GM12878 (cell line): ENCODE data around the gene ANKRD13C. TPM values are rescaled to one million over a fixed set of nuclear protein-coding genes. Genes with fewer than 3 reads are reported as not detected.
A peak's percentile ranks its signal among the peaks of the same experiment; 100 is the strongest.

Experiments
- ATAC-seq: fragments of 200-7000 bp; cut with Tn5 transposase; 3 replicates; pipeline ENCODE4 v1.9.1; 2020; ENCODE audit warnings: mild to moderate bottlenecking, moderate library complexity
- BruUV-seq: library from RNA; stranded (reverse); fragments of 400-500 nt; replicated peaks from 2 replicates; lab custom pipeline; 2021; lab: Mats Ljungman, UMichigan
- CTCF ChIA-PET: fragments of 300-600 bp; sonication (Branson Sonifier 250); formaldehyde crosslinking; extraction: SDS; loops from one replicate; lab custom pipeline; 2021; ENCODE audit warnings: inconsistent platforms; lab: Yijun Ruan, JAX
- POLR2A ChIA-PET: fragments of 350-600 bp; formaldehyde crosslinking; extraction: SDS; loops from one replicate; lab custom pipeline; 2021; ENCODE audit warnings: inconsistent platforms; lab: Charles Lee
- RAD21 ChIA-PET: fragments of 300-600 bp; sonication (Branson Sonifier 250); formaldehyde crosslinking; loops from one replicate; lab custom pipeline; 2023; ENCODE audit warnings: antibody characterized with exemption; ENCODE audit not compliant: unreplicated experiment; lab: Charles Lee
- SMC1A ChIA-PET: fragments of 300-600 bp; sonication (Branson Sonifier 250); formaldehyde crosslinking; loops from one replicate; lab custom pipeline; 2023; ENCODE audit not compliant: unreplicated experiment, uncharacterized antibody; lab: Charles Lee
- DNase-seq: peaks from one replicate; pipeline ENCODE4 v3.0.0-alpha.2; 2011; ENCODE audit warnings: low read depth, low spot score
- FAIRE-seq: peaks from 3 replicates; lab custom pipeline; 2011; peaks lifted over from hg19 to GRCh38; lab: Jason Lieb, UNC
- H2AFZ ChIP-seq: 2 replicates; pipeline ENCODE4 v1.6.0; 2011; ENCODE audit warnings: low read depth, low read length, control low read depth; ENCODE audit not compliant: control insufficient read depth
- H3K27ac ChIP-seq: 2 replicates; pipeline ENCODE4 v1.5.1; 2011; ENCODE audit warnings: control low read depth; ENCODE audit not compliant: control insufficient read depth, insufficient read depth
- H3K27me3 ChIP-seq, 2 experiments: replicated peaks in 1 of 2; 2 replicates each; pipeline versions ENCODE4 v1.6.0 to v1.6.1; 2011; ENCODE audit warnings: low read length in 1 of 2; ENCODE audit not compliant: control insufficient read depth in 2 of 2, insufficient read depth in 2 of 2
- H3K36me3 ChIP-seq, 2 experiments: 2 replicates each; pipeline ENCODE4 v1.5.1; 2011; ENCODE audit warnings: low read length in 1 of 2; ENCODE audit not compliant: control insufficient read depth in 2 of 2, insufficient read depth in 2 of 2
- H3K4me1 ChIP-seq: 2 replicates; pipeline ENCODE4 v1.6.1; 2011; ENCODE audit warnings: mild to moderate bottlenecking, low read length, moderate library complexity, mixed read lengths; ENCODE audit not compliant: control insufficient read depth, insufficient read depth
- H3K4me2 ChIP-seq: 2 replicates; pipeline ENCODE4 v1.6.0; 2011; ENCODE audit warnings: control low read depth; ENCODE audit not compliant: control insufficient read depth, insufficient read depth
- H3K4me3 ChIP-seq: fragments of 200-600 bp; sonication (generic); 2 replicates; pipeline ENCODE4 v1.5.1; 2016
- H3K79me2 ChIP-seq: 2 replicates; pipeline ENCODE4 v1.6.0; 2011; ENCODE audit warnings: low read length; ENCODE audit not compliant: control insufficient read depth, insufficient read depth
- H3K9ac ChIP-seq: 2 replicates; pipeline ENCODE4 v1.8.0; 2011; ENCODE audit warnings: low read length, control low read depth, mixed read lengths; ENCODE audit not compliant: control insufficient read depth, insufficient read depth
- H3K9me3 ChIP-seq: replicated peaks from 3 replicates; pipeline ENCODE4 v1.5.1; 2011; ENCODE audit warnings: mild to moderate bottlenecking, low read length; ENCODE audit not compliant: control insufficient read depth, insufficient read depth
- H4K20me1 ChIP-seq: 2 replicates; pipeline ENCODE4 v1.6.0; 2011; ENCODE audit not compliant: control insufficient read depth, insufficient read depth
- ASH2L ChIP-seq: fragments of 300-600, 200-600 bp; sonication (generic); IDR thresholded peaks from 2 replicates; pipeline ENCODE4 v1.6.1; 2017; ENCODE audit warnings: low read depth, mild to moderate bottlenecking, borderline replicate concordance
- EP300 ChIP-seq, 2 experiments: fragments of 150-350 bp in 1 of 2; IDR thresholded peaks; 2 replicates each; pipeline ENCODE4 v1.6.1; 2011 to 2012; ENCODE audit warnings: low read depth in 2 of 2, low read length in 2 of 2, borderline replicate concordance in 1 of 2, improper control_type of control experiment in 1 of 2, inconsistent platforms in 1 of 2; ENCODE audit not compliant: control insufficient read depth in 1 of 2
- MTA2 ChIP-seq: fragments of 450-650 bp; IDR thresholded peaks from 2 replicates; pipeline ENCODE4 v1.6.1; 2016; ENCODE audit warnings: low read depth, mild to moderate bottlenecking, moderate library complexity
- MYB ChIP-seq: fragments of 150-350 bp; IDR thresholded peaks from 2 replicates; pipeline ENCODE4 v1.6.1; 2014; ENCODE audit warnings: mild to moderate bottlenecking, low read depth, low read length, borderline replicate concordance
- NR2F1 ChIP-seq: fragments of 450-650 bp; conservative IDR thresholded peaks from 2 replicates; pipeline ENCODE4 v1.6.1; 2017; ENCODE audit warnings: mild to moderate bottlenecking
- SKIL ChIP-seq: fragments of 450-650 bp; IDR thresholded peaks from 2 replicates; pipeline ENCODE4 v1.6.1; 2017; ENCODE audit warnings: mild to moderate bottlenecking, low read depth, inconsistent platforms; ENCODE audit not compliant: poor library complexity, severe bottlenecking
- WGBS: methylation state at CpG from one replicate; pipeline ENCODE4 v1.1.6; 2016; ENCODE audit warnings: low lambda C conversion rate; ENCODE audit not compliant: insufficient replicate concordance, insufficient coverage; ENCODE audit errors: missing lambda C conversion rate; 5-methylcytosine and 5-hydroxymethylcytosine counted together
- in situ Hi-C: fragments of 300-500 bp; cut with MboI; formaldehyde crosslinking; loops from 9 replicates; pipeline ENCODE4 v1.14.3; 2018; ENCODE audit warnings: mixed read lengths
- intact Hi-C: fragments of 100-400 bp; cut with micrococcal nuclease; formaldehyde crosslinking; loops from one replicate; pipeline ENCODE4 v1.14.2; 2022; ENCODE audit not compliant: unreplicated experiment
- polyA plus RNA-seq, 11 experiments: library from polyadenylated mRNA; depleted of rRNA in 4 of 11; unstranded in 6 of 11; stranded (reverse) in 5 of 11; fragments of >200 nt; fragmentation: Nextera tagmentation in 4 of 11; fragmentation: Illumina TruSeq in 1 of 11; extraction: Ambion mirVana in 4 of 11; extraction: Trizol in 1 of 11; gene quantifications; 1 replicate in 1 of 11; 2 replicates in 10 of 11; pipeline versions ENCODE4 v1.2.1 to v1.2.3, GENCODE V29; 2011 to 2016; ENCODE audit warnings: inconsistent platforms in 2 of 11, missing spikeins in 2 of 11, low read depth in 1 of 11
- total RNA-seq, 4 experiments: library from RNA; depleted of rRNA in 3 of 4; stranded (reverse); fragments of >200 nt in 3 of 4; fragmentation: Illumina TruSeq in 1 of 4; extraction: Trizol in 1 of 4; gene quantifications; 2 replicates each; pipeline versions ENCODE4 v1.2.1 to v1.2.3, GENCODE V29; 2013 to 2021

ANKRD13C gene
- total and polyA plus RNA-seq, 10 of the 15 experiments (the other 5 are each of a cell fraction or from before 2014, with no cell fraction given), result 3.7 to 24.4 (median 14.1) TPM

- ChIA-PET RAD21 (no interaction called here), POLR2A (interaction anchor here (0.6 to 0.7 kb wide), 2 partner anchors 24 to 98 kb away, joined by 4 to 9 read pairs; no protein-coding TSS in a partner anchor), SMC1A (interaction anchor here (0.9 kb wide), 1 partner anchor 71 kb away, joined by 5 read pairs; no protein-coding TSS in a partner anchor), CTCF (no interaction called here)
- no peak overlapping the region for H3K27ac ChIP-seq
- H2AFZ ChIP-seq, result no peak overlapping the region
- no peak for TF ChIP-seq NR2F1
- peak in 1 of 2 experiments; percentile 50; a peak in 1 of 4 replicates for TF ChIP-seq EP300 (IDR thresholded peaks at IDR 0.05; ENCODE audit: borderline replicate concordance in 1 of 2, control insufficient read depth in 1 of 2, low read depth in 2 of 2, low read length in 2 of 2)
- 0 out of 2 replicates have a peak, but pooled peaks have one; percentile 17 for TF ChIP-seq MTA2
- peak; percentile 73; the same call in 1 of the 2 replicates for TF ChIP-seq MYB
- no peak for TF ChIP-seq SKIL
- no peak for TF ChIP-seq ASH2L
- H3K36me3 ChIP-seq, result no peaks in the 10 kb centered on the region
- H3K9me3 ChIP-seq, result no peaks in the 10 kb centered on the region
- BruUV-seq, result no TSS peak
- intact Hi-C loops (loop anchor here (2.0 kb wide), 1 partner anchor 18 kb away; no protein-coding TSS in a partner anchor), in situ Hi-C loops (no loop called here)
- 74% methylated on average over 3 of the region's 3 CpGs for WGBS
- no peak overlapping the region for H3K4me2 ChIP-seq
- no peaks in the 10 kb centered on the region for H3K79me2 ChIP-seq
- H3K9ac ChIP-seq, result no peak overlapping the region
- DNase-seq (no peak), FAIRE-seq (no peak), ATAC-seq (peak; percentile 44)
- no peaks in the 10 kb centered on the region for H3K27me3 ChIP-seq
- H3K4me1 ChIP-seq, result peaks cover 2% of the 10 kb centered on the region; the same call in 1 of the 2 replicates
- no peaks in the 10 kb centered on the region for H4K20me1 ChIP-seq
- no peak overlapping the region for H3K4me3 ChIP-seq
Observed at GRCh38 chr1:70364439-70364838, 9.9 kb upstream of the ANKRD13C start.
